22Rv1 (cell line): ENCODE results near the gene GARIN1A.
"Not testable (repeated sequence)": the region's sequence is repeated elsewhere in the genome, so short reads cannot be mapped to it uniquely, and the experiment has no call there.

ENCODE experiments used
- H3K27ac ChIP-seq: fragments of 450-650 bp; 2 replicates; pipeline ENCODE4 v1.5.1; 2017
- CTCF ChIP-seq: fragments of 450-650 bp; IDR thresholded peaks from 2 replicates; pipeline ENCODE4 v1.5.1; 2017; ENCODE audit warnings: mild to moderate bottlenecking
- ZFX ChIP-seq: fragments of 450-650 bp; IDR thresholded peaks from 2 replicates; pipeline ENCODE4 v1.6.1; 2017; ENCODE audit warnings: antibody characterized with exemption, borderline replicate concordance

Gene GARIN1A

GRCh38 chr7:128681794-128682537 is 9.9 kb downstream of the GARIN1A start:
- no peak overlapping the region for H3K27ac ChIP-seq
- TF ChIP-seq ZFX, result no peak
- TF ChIP-seq CTCF, result no peak

GRCh38 chr7:128683270-128683669 is 11.2 kb downstream of the GARIN1A start:
- H3K27ac ChIP-seq, result not testable (repeated sequence)

GRCh38 chr7:128683738-128684137 is 11.6 kb downstream of the GARIN1A start:
- not testable (repeated sequence) for H3K27ac ChIP-seq

GRCh38 chr7:128687131-128687530 is 15.0 kb downstream of the GARIN1A start:
- H3K27ac ChIP-seq, result no peak overlapping the region
- TF ChIP-seq ZFX, result no peak
- TF ChIP-seq CTCF, result no peak

- TF ChIP-seq CTCF (no peak), ZFX (no peak)
- H3K27ac ChIP-seq, result no peak overlapping the region
Measured at GRCh38 chr7:128688492-128688891, 16.4 kb downstream of the GARIN1A start.

GRCh38 chr7:128689161-128689935 is 17.3 kb downstream of the GARIN1A start:
- H3K27ac ChIP-seq, result not testable (repeated sequence)

GRCh38 chr7:128691227-128691626 is 19.1 kb downstream of the GARIN1A start:
- TF ChIP-seq ZFX (no peak), CTCF (no peak)
- H3K27ac ChIP-seq, result no peak overlapping the region

GRCh38 chr7:128692623-128693270 is 20.7 kb downstream of the GARIN1A start:
- TF ChIP-seq ZFX (no peak), CTCF (no peak)
- H3K27ac ChIP-seq, result no peak overlapping the region
